Fibroblast of pulmonary artery (primary cell): ENCODE results near the gene CEACAM6.

Experiments used
- DNase-seq: peaks from one replicate; pipeline ENCODE4 v3.0.0-alpha.2; 2010; ENCODE audit warnings: low read depth
- H3K4me3 ChIP-seq: replicated peaks from 2 replicates; pipeline ENCODE4 v1.5.1; 2011; ENCODE audit warnings: low read depth, mild to moderate bottlenecking, control low read depth, low read length, moderate library complexity
- CTCF ChIP-seq: IDR thresholded peaks from 2 replicates; pipeline ENCODE4 v1.5.1; 2011; ENCODE audit warnings: mild to moderate bottlenecking, control low read depth, low read length, inconsistent platforms; ENCODE audit errors: missing control alignments

CEACAM6 gene

GRCh38 chr19:41735071-41735600, 20.2 kb upstream of the CEACAM6 start:
- DNase-seq, result no peak
- H3K4me3 ChIP-seq, result no peak overlapping the region
- no peak for TF ChIP-seq CTCF

GRCh38 chr19:41739361-41739760, 16.0 kb upstream of the CEACAM6 start:
- no peak for TF ChIP-seq CTCF
- no peak for DNase-seq
- no peak overlapping the region for H3K4me3 ChIP-seq

- no peak for TF ChIP-seq CTCF
- DNase-seq, result no peak
- no peak overlapping the region for H3K4me3 ChIP-seq
Measured at GRCh38 chr19:41740415-41741243, 14.7 kb upstream of the CEACAM6 start.

- TF ChIP-seq CTCF, result no peak
Measured at GRCh38 chr19:41741244-41741554, 14.1 kb upstream of the CEACAM6 start.

GRCh38 chr19:41744850-41745249, 10.5 kb upstream of the CEACAM6 start:
- no peak for TF ChIP-seq CTCF
- H3K4me3 ChIP-seq, result no peak overlapping the region
- DNase-seq, result no peak

More at GRCh38 chr19:41741244-41741554, 14.1 kb upstream of the CEACAM6 start:
- no peak overlapping the region for H3K4me3 ChIP-seq
- DNase-seq, result no peak

- DNase-seq, result no peak
Measured at GRCh38 chr19:41745756-41746155, 9.6 kb upstream of the CEACAM6 start.

More at GRCh38 chr19:41745756-41746155, 9.6 kb upstream of the CEACAM6 start:
- no peak for TF ChIP-seq CTCF
- no peak overlapping the region for H3K4me3 ChIP-seq
